PC-3 (cell line): ENCODE results near the gene SENP6.

Experiments
- EZH2 ChIP-seq: fragments of 300-600 bp; sonication (generic); IDR thresholded peaks from one replicate; pipeline ENCODE4 v1.6.1; 2017; ENCODE audit warnings: antibody characterized with exemption, mild to moderate bottlenecking, low read length; ENCODE audit not compliant: unreplicated experiment
- EZH2phosphoT487 ChIP-seq: fragments of 300-600 bp; sonication (generic); IDR thresholded peaks from 2 replicates; pipeline ENCODE4 v1.6.1; 2018; ENCODE audit warnings: mild to moderate bottlenecking, antibody characterized with exemption, low read length, borderline replicate concordance
- TF ChIP-seq, protein P1 (sequence below): fragments of 300-600 bp; sonication (generic); conservative IDR thresholded peaks from 2 replicates; pipeline ENCODE4 v1.5.1; 2017; ENCODE audit warnings: antibody characterized with exemption, low read depth, mild to moderate bottlenecking, low read length

DNA sequence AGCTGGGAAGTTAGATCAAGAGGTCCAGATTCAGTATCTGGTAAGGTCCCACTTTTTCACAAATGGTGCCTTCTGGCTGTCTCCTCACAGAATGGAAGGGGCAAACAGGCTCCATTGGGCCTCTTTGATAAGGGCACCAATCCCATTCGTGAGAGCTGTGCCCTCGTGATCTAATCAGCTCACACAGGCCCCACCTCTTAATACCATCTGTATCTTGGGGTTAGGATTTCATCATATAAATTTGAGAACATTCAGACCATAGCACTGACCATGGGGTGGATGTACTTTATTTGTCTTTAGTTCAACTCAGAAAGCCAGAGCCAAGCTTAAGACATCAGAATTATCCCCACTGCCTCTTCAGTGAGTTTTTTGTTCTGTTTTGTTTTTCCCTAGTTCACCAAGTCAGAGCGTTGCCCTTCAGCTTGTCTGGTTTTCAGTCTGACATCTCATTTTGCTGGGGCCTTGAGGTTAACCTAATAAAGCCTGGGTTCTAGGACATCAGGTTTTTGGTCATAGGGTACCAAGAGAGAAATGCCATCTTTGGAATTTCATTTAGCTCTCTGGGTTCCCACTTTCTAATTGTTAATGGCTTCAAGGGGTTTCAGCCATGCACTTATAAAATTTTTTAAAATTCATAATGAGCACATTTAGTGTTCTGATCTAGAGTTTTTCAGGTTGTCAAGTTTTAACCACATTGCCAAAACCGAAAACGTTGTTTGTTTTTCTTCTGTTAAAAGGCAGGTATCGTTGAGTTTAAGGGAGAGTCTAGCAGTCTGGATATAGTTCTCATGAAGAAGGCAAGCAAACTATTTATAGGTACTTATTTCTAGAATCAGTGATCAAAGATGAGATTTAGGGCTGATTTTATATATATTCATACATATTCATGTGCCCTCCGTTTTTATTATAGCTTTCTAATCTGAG lies 19.0 kb downstream of the SENP6 start:
- TF ChIP-seq, protein P1, sequence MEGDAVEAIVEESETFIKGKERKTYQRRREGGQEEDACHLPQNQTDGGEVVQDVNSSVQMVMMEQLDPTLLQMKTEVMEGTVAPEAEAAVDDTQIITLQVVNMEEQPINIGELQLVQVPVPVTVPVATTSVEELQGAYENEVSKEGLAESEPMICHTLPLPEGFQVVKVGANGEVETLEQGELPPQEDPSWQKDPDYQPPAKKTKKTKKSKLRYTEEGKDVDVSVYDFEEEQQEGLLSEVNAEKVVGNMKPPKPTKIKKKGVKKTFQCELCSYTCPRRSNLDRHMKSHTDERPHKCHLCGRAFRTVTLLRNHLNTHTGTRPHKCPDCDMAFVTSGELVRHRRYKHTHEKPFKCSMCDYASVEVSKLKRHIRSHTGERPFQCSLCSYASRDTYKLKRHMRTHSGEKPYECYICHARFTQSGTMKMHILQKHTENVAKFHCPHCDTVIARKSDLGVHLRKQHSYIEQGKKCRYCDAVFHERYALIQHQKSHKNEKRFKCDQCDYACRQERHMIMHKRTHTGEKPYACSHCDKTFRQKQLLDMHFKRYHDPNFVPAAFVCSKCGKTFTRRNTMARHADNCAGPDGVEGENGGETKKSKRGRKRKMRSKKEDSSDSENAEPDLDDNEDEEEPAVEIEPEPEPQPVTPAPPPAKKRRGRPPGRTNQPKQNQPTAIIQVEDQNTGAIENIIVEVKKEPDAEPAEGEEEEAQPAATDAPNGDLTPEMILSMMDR = no peak
- no peak for TF ChIP-seq EZH2
- no peak for TF ChIP-seq EZH2phosphoT487
